ENCODE results near the gene TF.

Gene TF

GRCh38 chr3:133835418-133835743 is 89.2 kb downstream of the TF start:
- DNase-seq (ENCODE audit: low read depth, low spot score) = no peak

- no peak for DNase-seq (ENCODE audit: low read depth, low spot score)
These were observed 89.8 kb downstream of the TF start for GRCh38 chr3:133835961-133836360.

GRCh38 chr3:133836497-133837158 is 90.4 kb downstream of the TF start:
- DNase-seq (ENCODE audit: low read depth, low spot score) = no peak

GRCh38 chr3:133837487-133838295 is 91.5 kb downstream of the TF start:
- no peak for DNase-seq (ENCODE audit: low read depth, low spot score)

GRCh38 chr3:133838296-133838789 is 92.2 kb downstream of the TF start:
- DNase-seq (ENCODE audit: low read depth, low spot score) = no peak

GRCh38 chr3:133838916-133839800 is 93.0 kb downstream of the TF start:
- no peak for DNase-seq (ENCODE audit: low read depth, low spot score)

- DNase-seq (ENCODE audit: low read depth, low spot score) = no peak
These were observed 94.0 kb downstream of the TF start for GRCh38 chr3:133840055-133840737.

- no peak for DNase-seq (ENCODE audit: low read depth, low spot score)
These were observed 94.6 kb downstream of the TF start for GRCh38 chr3:133840767-133841166.

GRCh38 chr3:133841196-133841595 is 95.0 kb downstream of the TF start:
- DNase-seq (ENCODE audit: low read depth, low spot score) = no peak

- no peak for DNase-seq (ENCODE audit: low read depth, low spot score)
These were observed 96.0 kb downstream of the TF start for GRCh38 chr3:133842158-133842557.

- no peak for DNase-seq (ENCODE audit: low read depth, low spot score)
These were observed 97.4 kb downstream of the TF start for GRCh38 chr3:133843634-133844033.

GRCh38 chr3:133845127-133845526 is 98.9 kb downstream of the TF start:
- DNase-seq (ENCODE audit: low read depth, low spot score) = no peak

All from ELF-1 (cell line).